NCI-H2081 treated with DMSO at 0.1 percent for 48 hours (cell line): ENCODE measurements around the gene SLC6A8.

ENCODE experiments used
- DNase-seq: peaks from one replicate; lab custom pipeline; 2025; lab: John Stamatoyannopoulos, UW

Gene SLC6A8

GRCh38 chrX:153648358-153649177 is 39.2 kb upstream of the SLC6A8 start:
- DNase-seq = no peak

GRCh38 chrX:153649178-153649914 is 38.4 kb upstream of the SLC6A8 start:
- DNase-seq = no peak

DNA sequence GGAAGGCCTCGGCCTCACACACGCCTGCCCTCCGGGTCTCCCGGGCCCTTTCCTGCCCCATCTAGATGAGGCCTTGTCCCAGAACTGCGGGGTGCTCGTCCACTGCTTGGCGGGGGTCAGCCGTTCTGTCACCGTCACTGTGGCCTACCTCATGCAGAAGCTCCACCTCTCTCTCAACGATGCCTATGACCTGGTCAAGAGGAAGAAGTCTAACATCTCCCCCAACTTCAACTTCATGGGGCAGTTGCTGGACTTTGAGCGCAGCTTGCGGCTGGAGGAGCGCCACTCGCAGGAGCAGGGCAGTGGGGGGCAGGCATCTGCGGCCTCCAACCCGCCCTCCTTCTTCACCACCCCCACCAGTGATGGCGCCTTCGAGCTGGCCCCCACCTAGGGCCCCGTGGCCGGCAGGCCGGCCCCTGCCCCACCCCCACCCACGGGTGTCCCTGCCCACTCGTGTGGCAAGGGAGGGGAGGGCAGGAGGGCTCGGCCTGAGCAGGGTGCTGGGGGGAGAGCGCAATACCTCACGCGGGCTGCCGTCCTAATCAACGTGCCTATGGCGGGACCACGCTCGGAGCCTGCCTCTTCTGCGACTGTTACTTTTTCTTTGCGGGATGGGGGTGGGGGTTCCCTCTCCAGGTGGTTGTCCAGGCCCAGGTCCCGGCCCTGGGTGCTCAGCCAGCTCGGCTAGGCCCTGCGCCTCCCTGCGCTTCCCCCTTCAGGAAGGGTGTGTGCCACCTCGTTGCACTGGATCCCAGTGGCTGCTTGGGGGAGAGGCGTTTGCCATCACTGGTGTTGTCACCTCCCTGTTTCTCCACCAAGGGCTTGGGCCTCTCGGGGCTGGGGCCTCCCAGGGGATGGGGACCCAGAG is 37.6 kb upstream of the SLC6A8 start:
- no peak for DNase-seq

GRCh38 chrX:153650959-153651358 is 36.8 kb upstream of the SLC6A8 start:
- no peak for DNase-seq

GRCh38 chrX:153651540-153652079 is 36.1 kb upstream of the SLC6A8 start:
- DNase-seq = no peak

- no peak for DNase-seq
Measured at GRCh38 chrX:153653556-153653955, 34.2 kb upstream of the SLC6A8 start.

DNA sequence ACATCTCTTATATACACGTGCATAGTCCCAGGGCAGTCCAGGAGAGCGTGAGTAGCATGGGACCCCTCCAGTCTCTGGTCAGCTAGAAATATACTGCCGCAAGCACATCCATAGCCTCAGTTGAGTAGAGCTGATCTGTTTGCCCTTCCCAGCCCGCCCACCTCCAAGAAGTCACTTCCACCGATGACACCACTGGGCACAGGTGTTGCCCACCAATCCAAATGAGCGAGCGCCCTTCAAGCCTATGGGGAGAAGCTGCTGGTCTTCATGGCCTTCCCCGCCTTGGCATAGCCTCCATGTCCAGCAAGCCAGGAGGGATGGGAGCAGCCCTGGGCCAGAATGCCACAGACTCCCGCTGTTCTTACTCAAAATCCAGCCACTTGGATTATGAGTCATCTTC is 30.6 kb upstream of the SLC6A8 start:
- DNase-seq = no peak

DNA sequence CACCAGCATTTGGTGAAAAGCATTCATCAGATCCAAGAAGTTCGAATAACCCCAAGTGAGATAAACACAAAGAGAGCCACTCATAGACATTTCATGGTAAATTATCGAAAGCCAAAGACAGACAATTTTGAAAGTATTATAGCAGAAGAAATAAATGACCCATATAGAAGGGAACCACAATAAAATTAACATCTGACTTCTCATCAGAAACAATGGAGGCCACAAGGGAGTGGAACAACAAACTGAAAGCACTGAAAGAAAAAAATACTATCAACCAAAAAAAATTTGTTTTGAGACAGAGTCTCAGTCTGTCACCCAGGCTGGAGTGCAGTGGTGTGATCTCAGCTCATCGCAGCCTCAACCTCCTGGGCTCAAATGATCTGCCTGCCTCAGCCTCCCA is 28.5 kb upstream of the SLC6A8 start:
- DNase-seq = no peak

GRCh38 chrX:153662266-153662665 is 25.5 kb upstream of the SLC6A8 start:
- DNase-seq = no peak

DNA sequence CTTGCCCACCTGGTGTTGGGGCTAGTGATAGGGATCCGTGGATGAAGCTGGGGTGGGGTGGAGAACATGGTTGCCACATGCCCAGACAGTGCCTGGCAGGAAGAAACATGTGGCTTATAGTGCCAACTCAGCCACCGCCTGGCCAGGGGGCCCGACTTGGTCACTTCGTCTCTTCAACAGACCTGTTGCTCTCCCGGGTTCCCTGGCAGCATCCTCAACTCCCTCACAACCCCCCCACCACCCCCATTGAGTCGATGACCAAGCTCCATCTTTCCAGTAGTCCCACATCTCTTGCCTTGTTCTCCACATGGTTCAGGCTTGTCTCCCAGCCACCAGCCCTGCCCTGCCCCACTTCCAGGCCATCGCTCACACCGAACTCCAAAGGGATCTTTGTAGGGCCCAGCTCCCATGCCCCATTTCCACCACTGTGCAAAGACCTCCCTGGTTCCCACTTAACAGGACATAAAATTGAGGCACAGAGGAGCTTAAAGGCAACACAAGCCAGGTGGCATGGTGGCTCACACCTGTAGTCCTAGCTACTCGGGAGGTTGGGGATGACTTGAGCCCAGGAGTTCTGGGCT is 21.9 kb upstream of the SLC6A8 start:
- DNase-seq = no peak

DNA sequence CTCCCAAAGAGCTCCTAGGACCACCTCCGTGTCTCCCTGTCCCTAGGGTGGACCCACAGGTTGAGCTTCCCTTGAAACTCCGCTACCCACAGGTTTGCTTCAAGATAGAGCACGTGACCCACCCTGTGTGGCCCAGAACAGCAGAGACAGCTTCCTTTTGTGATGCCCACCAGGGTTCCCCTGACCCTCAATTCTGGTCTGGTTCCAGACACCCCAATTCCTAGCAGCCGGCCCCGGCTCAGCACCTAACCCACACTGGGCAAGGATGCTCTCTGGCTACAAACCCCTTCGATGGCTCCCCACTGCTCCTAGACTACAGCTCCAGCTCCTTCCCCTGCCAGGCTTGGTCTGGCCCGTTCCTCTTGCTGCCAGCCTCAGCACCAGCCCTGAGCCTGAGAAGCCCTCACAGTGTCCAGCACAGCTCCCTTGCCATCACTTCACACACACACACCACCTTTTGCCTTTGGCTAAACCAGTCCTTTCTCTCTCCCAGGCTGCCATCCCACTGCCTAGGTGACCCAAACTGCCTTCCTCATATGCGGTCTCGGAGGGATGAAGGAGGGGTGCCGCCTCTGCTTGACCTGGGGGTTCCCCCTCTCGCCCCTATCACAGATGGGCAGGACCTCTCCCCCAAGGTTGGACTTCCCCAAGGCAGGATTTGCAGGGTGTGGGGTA is 20.3 kb upstream of the SLC6A8 start:
- no peak for DNase-seq

- no peak for DNase-seq
Measured at GRCh38 chrX:153667956-153668396, 19.8 kb upstream of the SLC6A8 start.

GRCh38 chrX:153668423-153669173 is 19.1 kb upstream of the SLC6A8 start:
- DNase-seq = no peak

- no peak for DNase-seq
Measured at GRCh38 chrX:153669174-153669890, 18.4 kb upstream of the SLC6A8 start.

- DNase-seq = no peak
Measured at GRCh38 chrX:153669901-153670731, 17.6 kb upstream of the SLC6A8 start.

DNA sequence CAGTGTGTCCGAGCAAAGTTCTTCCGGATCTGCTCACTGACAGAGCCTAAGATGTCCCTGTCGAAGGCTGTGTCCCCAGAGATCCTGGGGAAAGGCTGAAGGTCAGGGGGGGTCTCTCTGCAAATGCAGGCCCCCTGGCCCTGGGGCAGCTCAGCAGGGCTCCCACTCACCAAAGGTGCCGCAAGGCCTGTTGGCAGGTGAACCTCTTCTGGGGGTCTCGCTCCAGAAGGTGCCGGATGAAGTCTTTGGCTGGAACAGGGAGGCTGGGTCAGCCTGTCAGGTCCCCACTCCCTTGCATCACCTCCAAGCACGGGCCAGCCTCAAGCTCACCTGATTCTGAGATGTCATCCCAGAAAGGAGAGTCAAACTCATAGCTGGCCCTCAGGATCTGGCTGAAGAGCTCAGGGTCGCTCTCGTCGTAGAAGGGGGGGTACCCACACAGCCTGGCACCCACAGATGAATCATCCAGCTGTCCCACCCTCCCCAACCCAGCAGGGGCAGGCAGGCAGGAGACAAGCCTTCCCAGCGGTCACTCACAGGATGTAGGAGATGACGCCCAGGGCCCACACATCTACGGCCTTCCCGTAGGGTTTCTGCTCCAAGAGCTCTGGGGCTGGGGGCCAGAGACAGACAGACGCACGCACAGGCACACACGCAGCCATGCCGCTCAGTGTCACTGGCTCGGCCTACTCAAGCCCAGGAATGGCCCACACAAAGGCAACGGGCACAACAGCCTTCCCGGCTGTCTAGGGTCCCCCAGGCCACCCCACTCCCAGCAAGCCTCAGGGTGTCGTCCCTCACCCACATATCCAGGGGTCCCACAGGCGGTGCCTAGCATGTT is 16.8 kb upstream of the SLC6A8 start:
- DNase-seq = no peak

DNA sequence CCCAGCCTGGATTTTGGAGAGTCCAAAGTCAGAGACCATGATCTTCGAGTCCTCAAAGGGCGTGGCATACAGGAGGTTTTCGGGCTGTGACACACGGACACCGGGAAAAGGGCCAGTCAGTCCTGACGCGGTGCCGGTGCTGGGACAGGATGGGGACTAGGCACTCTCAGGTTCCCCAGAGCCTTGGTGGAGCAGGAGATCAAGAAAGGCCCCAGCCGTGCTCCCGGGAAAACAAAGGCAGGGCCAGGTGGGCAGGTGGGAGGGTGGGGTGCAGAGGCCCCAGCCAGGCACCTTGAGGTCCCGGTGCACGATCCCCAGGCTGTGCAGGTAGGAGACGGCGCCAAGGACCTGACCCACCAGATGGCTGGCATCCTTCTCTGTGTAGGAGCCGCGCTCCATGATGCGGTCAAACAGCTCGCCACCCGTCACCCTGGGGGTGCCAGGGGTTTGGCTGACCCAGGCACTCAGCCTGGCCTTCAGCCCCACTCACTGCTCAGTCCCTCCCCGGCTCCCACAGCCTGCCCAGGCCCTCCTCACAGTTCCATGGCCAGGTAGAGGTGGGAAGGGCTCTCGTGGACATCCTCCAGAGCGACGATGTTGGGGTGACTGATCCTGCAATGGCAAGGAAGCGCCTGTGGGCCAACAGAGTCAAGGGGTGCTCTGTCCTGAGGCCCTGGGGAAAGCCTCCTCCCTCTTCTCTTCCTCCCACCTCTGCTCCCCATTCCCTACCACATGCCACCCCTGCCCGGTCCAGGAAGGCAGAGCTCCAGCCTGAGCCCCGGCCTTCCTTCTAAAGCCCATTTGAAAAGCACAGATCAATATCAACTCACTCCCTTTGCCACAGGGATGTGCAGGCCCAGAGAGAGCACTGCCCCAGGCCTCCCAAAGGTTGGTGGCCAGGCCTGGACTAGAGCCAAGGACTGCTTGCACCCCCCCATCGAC is 15.9 kb upstream of the SLC6A8 start:
- DNase-seq = no peak
